A549 (cell line): ENCODE results near the gene TECPR2. TPM values are rescaled to one million over a fixed set of nuclear protein-coding genes. Genes with fewer than 3 reads are reported as not detected.

Experiments used
- ATAC-seq, 2 experiments: fragments of 200-7000 bp in 1 of 2; fragments of >200 bp in 1 of 2; cut with Nextera tagmentation in 1 of 2; cut with Tn5 transposase in 1 of 2; 3 replicates each; pipeline versions ENCODE4 v1.8.0 to v1.9.1; 2018 to 2020; ENCODE audit warnings: mild to moderate bottlenecking in 1 of 2, moderate library complexity in 1 of 2
- CTCF ChIA-PET: fragments of 300-600 bp; sonication (Branson Sonifier 250); formaldehyde crosslinking; extraction: SDS; loops from one replicate; lab custom pipeline; 2021; ENCODE audit warnings: antibody characterized with exemption, inconsistent platforms; lab: Yijun Ruan, JAX
- POLR2A ChIA-PET: fragments of 350-600 bp; formaldehyde crosslinking; extraction: SDS; loops from one replicate; lab custom pipeline; 2021; ENCODE audit warnings: antibody characterized with exemption, inconsistent platforms; lab: Yijun Ruan, JAX
- DNase-seq, 2 experiments: peaks; one replicate each; pipeline versions ENCODE4 v3.0.0 to v3.0.0-alpha.2; 2011 to 2016; ENCODE audit warnings: low read depth in 1 of 2, low spot score in 1 of 2
- FAIRE-seq: peaks from 2 replicates; lab custom pipeline; 2011; peaks lifted over from hg19 to GRCh38; lab: Jason Lieb, UNC
- H3K27ac ChIP-seq, 2 experiments: fragments of >200 bp; sonication (Bioruptor Twin); formaldehyde crosslinking; 3 replicates each; pipeline ENCODE4 v1.5.1; 2016 to 2017
- H3K4me1 ChIP-seq: fragments of >200 bp; sonication (Bioruptor Twin); formaldehyde crosslinking; 3 replicates; pipeline ENCODE4 v1.6.1; 2016
- H3K4me2 ChIP-seq: fragments of >200 bp; sonication (Bioruptor Twin); formaldehyde crosslinking; 3 replicates; pipeline ENCODE4 v1.6.1; 2016
- H3K4me3 ChIP-seq: fragments of >200 bp; sonication (Bioruptor Twin); formaldehyde crosslinking; 3 replicates; pipeline ENCODE4 v1.5.1; 2016
- H3K9me3 ChIP-seq: fragments of >200 bp; sonication (Bioruptor Twin); formaldehyde crosslinking; 3 replicates; pipeline ENCODE4 v1.6.1; 2016
- CBX8 ChIP-seq: fragments of 200-600 bp; sonication (generic); IDR thresholded peaks from 2 replicates; pipeline ENCODE4 v1.6.1; 2016
- CHD4 ChIP-seq: fragments of 200-600 bp; sonication (generic); IDR thresholded peaks from 2 replicates; pipeline ENCODE4 v1.6.1; 2016; ENCODE audit warnings: antibody characterized with exemption, mild to moderate bottlenecking, borderline replicate concordance
- E2F6 ChIP-seq: IDR thresholded peaks from 2 replicates; pipeline ENCODE4 v1.6.1; 2012; ENCODE audit warnings: low read depth, borderline replicate concordance
- EHMT2 ChIP-seq: fragments of 200-600 bp; sonication (generic); IDR thresholded peaks from 2 replicates; pipeline ENCODE4 v1.6.1; 2016; ENCODE audit warnings: antibody characterized with exemption, low read depth, mild to moderate bottlenecking, moderate library complexity
- GATA3 ChIP-seq: IDR thresholded peaks from 2 replicates; pipeline ENCODE4 v1.6.1; 2012; ENCODE audit warnings: borderline replicate concordance
- HMGXB4 ChIP-seq: fragments of 250-450 bp; sonication (Bioruptor Pico); IDR thresholded peaks from 2 replicates; pipeline ENCODE4 v1.5.0; 2021; ENCODE audit warnings: mild to moderate bottlenecking, moderate library complexity, borderline replicate concordance
- HOXB13 ChIP-seq: fragments of 250-450 bp; sonication (Bioruptor Pico); IDR thresholded peaks from 2 replicates; pipeline ENCODE4 v1.5.0; 2020; ENCODE audit warnings: low read depth, mild to moderate bottlenecking, moderate library complexity
- HOXB5 ChIP-seq: fragments of 250-450 bp; sonication (Bioruptor Pico); IDR thresholded peaks from 2 replicates; pipeline ENCODE4 v1.5.0; 2020; ENCODE audit warnings: mild to moderate bottlenecking, moderate library complexity
- JUN ChIP-seq, 2 experiments: fragments of >200 bp; sonication (Bioruptor Twin); formaldehyde crosslinking; IDR thresholded peaks; 2 replicates in 1 of 2; 3 replicates in 1 of 2; pipeline ENCODE4 v1.6.1; 2016 to 2017
- JUNB ChIP-seq: fragments of >200 bp; sonication (Bioruptor Twin); formaldehyde crosslinking; IDR thresholded peaks from 2 replicates; pipeline ENCODE4 v1.6.1; 2016
- KDM5A ChIP-seq: fragments of 200-600 bp; sonication (generic); IDR thresholded peaks from 2 replicates; pipeline ENCODE4 v1.6.1; 2016; ENCODE audit warnings: antibody characterized with exemption, mild to moderate bottlenecking
- MAX ChIP-seq: IDR thresholded peaks from 2 replicates; pipeline ENCODE4 v1.6.1; 2012
- MYC ChIP-seq: IDR thresholded peaks from 2 replicates; pipeline ENCODE4 v1.6.1; 2012; ENCODE audit warnings: mild to moderate bottlenecking, inconsistent platforms, low read length, improper control_type of control experiment, borderline replicate concordance
- NPAS2 ChIP-seq: fragments of 250-450 bp; sonication (Bioruptor Pico); IDR thresholded peaks from 2 replicates; pipeline ENCODE4 v1.8.0; 2022; ENCODE audit warnings: mild to moderate bottlenecking, moderate library complexity, borderline replicate concordance
- PBX3 ChIP-seq: IDR thresholded peaks from 2 replicates; pipeline ENCODE4 v1.6.1; 2012
- REST ChIP-seq: fragments of 200-600 bp; sonication (generic); IDR thresholded peaks from 2 replicates; pipeline ENCODE4 v1.6.1; 2016; ENCODE audit warnings: antibody characterized with exemption, mild to moderate bottlenecking, moderate library complexity
- RFX5 ChIP-seq: fragments of 450-650 bp; IDR thresholded peaks from 2 replicates; pipeline ENCODE4 v1.7.1; 2014; ENCODE audit warnings: antibody characterized with exemption, mild to moderate bottlenecking, moderate library complexity
- RNF2 ChIP-seq: fragments of 200-600 bp; sonication (generic); IDR thresholded peaks from 2 replicates; pipeline ENCODE4 v1.6.1; 2016; ENCODE audit warnings: low read depth, mild to moderate bottlenecking, antibody characterized with exemption, moderate library complexity, borderline replicate concordance
- TFCP2L1 ChIP-seq: fragments of 250-450 bp; sonication (Bioruptor Pico); IDR thresholded peaks from 2 replicates; pipeline ENCODE4 v1.5.0; 2021; ENCODE audit warnings: mild to moderate bottlenecking
- ZSCAN20 ChIP-seq: fragments of 250-450 bp; sonication (Bioruptor Pico); IDR thresholded peaks from 2 replicates; pipeline ENCODE4 v1.8.0; 2022; ENCODE audit warnings: mild to moderate bottlenecking, moderate library complexity
- WGBS: methylation state at CpG from one replicate; pipeline ENCODE4 v1.1.6; 2017; ENCODE audit errors: missing lambda C conversion rate; 5-methylcytosine and 5-hydroxymethylcytosine counted together
- polyA plus RNA-seq, 4 experiments: library from polyadenylated mRNA; depleted of rRNA in 3 of 4; stranded (reverse); fragments of >200 nt; fragmentation: RNase III in 1 of 4; extraction: RNeasy Plus Mini Kit Qiagen cat#74134 plus additional on column Dnase treatment in 1 of 4; gene quantifications; 2 replicates in 3 of 4; 3 replicates in 1 of 4; pipeline ENCODE4 v1.2.3, GENCODE V29; 2011 to 2017

TECPR2 gene
- polyA plus RNA-seq, 2 of the 4 experiments (the other 2 are of a cell fraction): 5.9 to 7.6 TPM

- Histone ChIP-seq H3K4me3 (no peak overlapping the region), H3K4me2 (no peak overlapping the region), H3K27ac (no peak overlapping the region), H3K9me3 (0 out of 3 replicates have a peak, but pooled peaks cover 3% of the 10 kb centered on the region), H3K4me1 (no peaks in the 10 kb centered on the region)
- ChIA-PET POLR2A (no interaction called here), CTCF (interaction anchor here (1.0 to 2.3 kb wide), 3 partner anchors 11 to 64 kb away, joined by 3 to 16 read pairs (median 3); no protein-coding TSS in a partner anchor)
- ATAC-seq (no peak), DNase-seq (no peak), FAIRE-seq (no peak)
- WGBS: 92% methylated on average over 4 of the region's 4 CpGs
- no peak for TF ChIP-seq RNF2
- no peak for TF ChIP-seq REST
- TF ChIP-seq PBX3: no peak
- no peak for TF ChIP-seq CBX8
- TF ChIP-seq HMGXB4: no peak
- TF ChIP-seq E2F6: no peak
- TF ChIP-seq TFCP2L1 (CRISPR knock-in tag): no peak
- TF ChIP-seq KDM5A: no peak
- no peak for TF ChIP-seq RFX5
- TF ChIP-seq JUNB: no peak
- TF ChIP-seq CHD4: no peak
Observed at GRCh38 chr14:102464006-102464405, 101.3 kb downstream of the TECPR2 start.

- no peak overlapping the region for H3K4me2 ChIP-seq
- FAIRE-seq (no peak), DNase-seq (no peak), ATAC-seq (no peak)
- no peak for TF ChIP-seq MYC
- TF ChIP-seq GATA3: no peak
- no peak for TF ChIP-seq EHMT2
- no peak for TF ChIP-seq KDM5A
- TF ChIP-seq ZSCAN20 (CRISPR knock-in tag): no peak
- no peak for TF ChIP-seq HOXB13 (CRISPR knock-in tag)
- no peak for TF ChIP-seq NPAS2
- TF ChIP-seq HOXB5 (CRISPR knock-in tag): no peak
- no peak for TF ChIP-seq JUN (IDR thresholded peaks at IDR 0.05)
- TF ChIP-seq HMGXB4: no peak
- no peak for TF ChIP-seq MAX
- H3K27ac ChIP-seq: no peak overlapping the region
- no peak overlapping the region for H3K4me3 ChIP-seq
- H3K9me3 ChIP-seq: 0 out of 3 replicates have a peak, but pooled peaks cover 3% of the 10 kb centered on the region
- H3K4me1 ChIP-seq: no peaks in the 10 kb centered on the region
- 86% methylated on average over 6 of the region's 6 CpGs for WGBS
- ChIA-PET POLR2A (no interaction called here), CTCF (interaction anchor here (0.5 to 2.3 kb wide), 5 partner anchors 10 to 1146 kb away, joined by 3 to 16 read pairs (median 3); no protein-coding TSS in a partner anchor)
Observed at GRCh38 chr14:102464846-102465341, 102.2 kb downstream of the TECPR2 start.
